Naive thymus-derived CD8-positive, alpha-beta T cell (primary cell): ENCODE measurements around the gene PCSK4. TPM values are rescaled to one million over a fixed set of nuclear protein-coding genes. Genes with fewer than 3 reads are reported as not detected.

Source experiments
- ATAC-seq, 2 donors: fragments of 150-1000 bp; cut with Tn5 transposase in 1 of 2; sonication (Bioruptor Pico), chemical (Tn5 transposase) in 1 of 2; 1 replicate in 1 of 2; 2 replicates in 1 of 2; pipeline ENCODE4 v1.10.0; 2021; ENCODE audit warnings: mild to moderate bottlenecking in 2 of 2, moderate library complexity in 2 of 2
- POLR2A ChIA-PET: fragments of 350-600 bp; sonication (Branson Sonifier 250); formaldehyde crosslinking; loops from one replicate; lab custom pipeline; 2021; ENCODE audit warnings: antibody characterized with exemption; lab: Charles Lee
- DNase-seq, 10 donors: peaks; one replicate each; pipeline versions ENCODE4 v3.0.0 to v3.0.0-alpha.2; 2020 to 2022
- H3K27ac Mint-ChIP-seq, 10 donors: one replicate each; pipeline ENCODE4 v1.8.0; 2020 to 2022; ENCODE audit warnings: mild to moderate bottlenecking in 10 of 10, mixed read lengths in 10 of 10, moderate library complexity in 4 of 10, inconsistent platforms in 1 of 10
- H3K27me3 Mint-ChIP-seq, 5 donors: one replicate each; pipeline ENCODE4 v1.8.0; 2021 to 2022; ENCODE audit warnings: mixed read lengths in 5 of 5
- H3K36me3 Mint-ChIP-seq, 3 donors: one replicate each; pipeline ENCODE4 v1.8.0; 2020 to 2022; ENCODE audit warnings: mixed read lengths in 3 of 3, mild to moderate bottlenecking in 2 of 3, inconsistent platforms in 1 of 3
- H3K4me1 Mint-ChIP-seq, 4 donors: one replicate each; pipeline ENCODE4 v1.8.0; 2021 to 2022; ENCODE audit warnings: mixed read lengths in 4 of 4
- H3K4me3 Mint-ChIP-seq, 10 donors: one replicate each; pipeline ENCODE4 v1.8.0; 2020 to 2022; ENCODE audit warnings: mild to moderate bottlenecking in 10 of 10, mixed read lengths in 10 of 10, moderate library complexity in 6 of 10, inconsistent platforms in 1 of 10
- H3K9me3 Mint-ChIP-seq, 9 donors: one replicate each; pipeline ENCODE4 v1.8.0; 2020 to 2022; ENCODE audit warnings: mixed read lengths in 9 of 9, mild to moderate bottlenecking in 3 of 9, inconsistent platforms in 1 of 9, moderate library complexity in 1 of 9
- polyA plus RNA-seq, 3 donors: library from polyadenylated mRNA; unstranded; fragments of 300-500 nt; fragmentation: Illumina TruSeq; gene quantifications; one replicate each; pipeline ENCODE4 v1.2.3, GENCODE V29; 2021
- total RNA-seq, 8 experiments: library from RNA in 2 of 8; stranded (reverse) in 2 of 8; gene quantifications; one replicate each; pipeline ENCODE4 v1.2.3 and lab custom pipeline; 2021 to 2026

PCSK4 gene
- total and polyA plus RNA-seq, 5 experiments from 2014 or later: 0.35 to 12.0 (median 1.3) TPM

DNA sequence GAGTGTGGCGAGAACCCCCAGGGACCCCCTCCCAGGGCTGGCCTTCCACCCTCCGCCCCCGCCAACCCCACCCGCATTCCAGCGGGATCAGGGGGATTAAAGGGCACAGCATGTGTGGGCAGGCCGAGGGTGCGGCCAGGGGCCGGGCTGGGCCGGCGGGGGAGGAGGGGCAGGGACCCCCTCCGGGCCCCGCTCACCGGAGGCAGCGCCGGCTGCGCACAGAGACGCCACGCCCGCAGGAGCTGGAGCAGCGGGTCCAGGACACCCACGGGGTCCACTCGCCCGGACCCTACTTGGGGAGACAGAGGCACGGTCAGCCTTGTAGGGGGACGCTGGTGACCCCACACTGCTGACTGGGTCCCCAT is 20.3 kb upstream of the PCSK4 start:
- Mint-ChIP-seq H3K27ac (no peak overlapping the region), H3K27me3 (peaks cover 0 to 14% (median 5%) of the 10 kb centered on the region in 5 donors), H3K4me3 (peak overlapping the region in 1 of 10 donors; percentile 36), H3K9me3 (no peaks in the 10 kb centered on the region), H3K36me3 (no peaks in the 10 kb centered on the region), H3K4me1 (peaks cover 11 to 35% (median 20%) of the 10 kb centered on the region in 4 donors)
- DNase-seq (no peak), ATAC-seq (no peak)
- POLR2A ChIA-PET: no interaction called here

DNA sequence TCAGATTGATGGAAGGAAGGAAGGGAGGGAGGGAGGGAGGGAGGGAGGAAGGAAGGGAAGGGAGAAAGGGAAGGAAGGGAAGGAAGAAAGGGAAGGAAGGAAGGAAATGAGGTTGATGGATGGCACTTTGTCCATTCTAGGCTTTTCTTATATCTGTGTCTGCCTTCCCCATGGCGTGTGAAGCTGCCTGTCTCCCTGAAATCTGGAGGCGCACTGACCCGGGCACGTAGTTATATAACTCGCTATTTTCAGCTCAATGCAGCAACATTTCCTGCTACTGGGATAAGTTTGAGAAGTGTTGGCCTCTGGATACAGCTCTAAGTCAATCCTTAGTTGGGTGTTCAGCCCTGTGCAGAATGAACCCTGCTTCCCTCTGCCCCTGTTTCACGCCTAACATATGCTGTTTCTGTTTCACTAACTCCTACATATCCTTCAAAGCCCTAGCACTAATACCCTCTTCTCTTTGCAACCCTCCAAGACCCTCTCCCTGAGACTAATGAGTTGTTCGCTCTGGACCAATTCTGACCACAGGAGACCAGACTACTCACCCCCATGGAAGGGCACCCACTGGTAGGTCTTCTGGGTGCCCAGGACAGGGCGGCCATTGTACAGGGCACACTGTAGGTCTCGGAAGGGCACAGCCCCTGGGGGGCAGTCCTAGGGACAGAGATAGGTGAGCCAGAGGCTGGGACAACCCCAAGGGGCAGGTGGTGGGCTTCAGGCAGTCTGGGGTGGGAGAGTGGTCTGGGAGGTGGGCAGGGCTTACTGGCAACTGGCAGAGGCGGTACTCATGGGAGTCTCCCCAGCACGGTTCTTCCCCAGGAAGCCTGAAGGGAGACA is 19.7 kb upstream of the PCSK4 start:
- peak overlapping the region in 4 of 10 donors; percentile 0 to 55 (median 31) for H3K4me3 Mint-ChIP-seq
- POLR2A ChIA-PET: no interaction called here
- H3K27ac Mint-ChIP-seq: peak overlapping the region in 3 of 10 donors; percentile 60 to 88 (median 65)

DNA sequence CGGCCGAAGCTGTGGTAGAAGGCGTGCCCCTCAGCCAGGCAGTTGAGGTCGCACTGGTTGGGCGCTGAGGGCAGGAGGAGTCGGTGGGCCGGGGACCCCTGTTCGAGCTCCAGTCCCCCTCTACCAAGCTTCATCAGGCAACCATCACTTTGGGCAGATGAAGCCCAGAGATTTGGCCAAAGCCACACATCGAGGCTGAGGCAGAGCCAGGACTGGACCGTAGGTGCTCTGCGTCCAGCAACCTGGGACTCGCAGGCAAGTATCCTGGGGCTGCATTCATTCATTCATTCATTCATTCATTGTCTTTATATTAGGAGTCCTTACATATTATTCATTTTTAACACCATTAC is 18.3 kb upstream of the PCSK4 start:
- H3K4me1 Mint-ChIP-seq: peaks cover 10 to 39% (median 22%) of the 10 kb centered on the region in 4 donors
- no peak for ATAC-seq
- H3K36me3 Mint-ChIP-seq: peaks cover 0 to 2% (median 0%) of the 10 kb centered on the region in 3 donors
- H3K27ac Mint-ChIP-seq: peak overlapping the region in 4 of 10 donors; percentile 29 to 79 (median 64)
- H3K4me3 Mint-ChIP-seq: peak overlapping the region in 9 of 10 donors; percentile 13 to 93 (median 56)
- POLR2A ChIA-PET: no interaction called here
- no peaks in the 10 kb centered on the region for H3K9me3 Mint-ChIP-seq
- DNase-seq: no peak
- H3K27me3 Mint-ChIP-seq: peaks cover 0 to 20% (median 2%) of the 10 kb centered on the region in 5 donors

More for the DNA sequence above, 19.7 kb upstream of the PCSK4 start:
- no peaks in the 10 kb centered on the region for H3K9me3 Mint-ChIP-seq
- no peak for ATAC-seq
- no peak for DNase-seq
- no peaks in the 10 kb centered on the region for H3K36me3 Mint-ChIP-seq
- H3K27me3 Mint-ChIP-seq: peaks cover 0 to 16% (median 7%) of the 10 kb centered on the region in 5 donors
- peaks cover 11 to 37% (median 20%) of the 10 kb centered on the region in 4 donors for H3K4me1 Mint-ChIP-seq

DNA sequence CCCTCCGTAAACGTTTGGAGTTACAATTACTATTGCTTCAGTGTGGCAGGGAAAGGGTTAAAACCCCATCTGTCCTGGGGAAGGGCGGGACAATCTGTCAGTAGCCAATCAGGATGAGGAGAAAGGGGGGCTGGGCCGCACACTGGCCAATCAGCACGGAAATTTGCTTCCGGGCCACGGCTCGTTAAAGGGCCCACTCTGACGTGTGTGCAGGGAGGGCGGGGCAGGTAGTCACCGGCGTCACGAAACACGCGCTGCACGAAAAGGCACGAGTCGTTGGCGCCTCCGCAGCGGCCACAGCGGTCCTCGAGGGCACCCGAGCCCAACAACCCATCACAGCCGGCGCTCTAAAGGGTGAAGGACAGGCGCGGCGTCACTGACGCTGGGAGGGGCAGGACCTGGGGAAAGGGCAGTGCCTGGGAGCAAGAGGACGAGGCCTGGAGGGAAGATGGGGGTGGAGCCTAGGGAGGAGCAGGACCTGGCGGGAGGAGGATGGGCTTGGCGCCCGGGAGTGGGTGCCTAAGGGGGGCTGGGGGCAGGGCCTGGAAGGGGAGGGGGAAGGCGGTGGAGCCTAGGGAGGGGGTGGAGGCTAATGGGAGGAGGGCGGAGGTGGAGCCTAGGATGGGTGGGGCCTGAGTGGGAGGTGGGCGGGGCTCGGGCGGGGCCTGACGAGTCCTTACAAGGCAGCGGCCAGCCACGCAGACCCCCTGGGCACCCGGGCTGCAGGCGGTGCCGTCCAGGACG is 17.8 kb upstream of the PCSK4 start:
- H3K9me3 Mint-ChIP-seq: no peaks in the 10 kb centered on the region
- peak; percentile 86 to 97 (median 94) for DNase-seq
- peaks cover 0 to 2% (median 0%) of the 10 kb centered on the region in 3 donors for H3K36me3 Mint-ChIP-seq
- peak overlapping the region; percentile 78 to 93 (median 88) for H3K4me3 Mint-ChIP-seq
- ATAC-seq: peak; percentile 90 to 95
- H3K27me3 Mint-ChIP-seq: peaks cover 0 to 20% (median 2%) of the 10 kb centered on the region in 5 donors
- peaks cover 11 to 44% (median 23%) of the 10 kb centered on the region in 4 donors for H3K4me1 Mint-ChIP-seq
- POLR2A ChIA-PET: no interaction called here
- H3K27ac Mint-ChIP-seq: peak overlapping the region; percentile 77 to 97 (median 95)

DNA sequence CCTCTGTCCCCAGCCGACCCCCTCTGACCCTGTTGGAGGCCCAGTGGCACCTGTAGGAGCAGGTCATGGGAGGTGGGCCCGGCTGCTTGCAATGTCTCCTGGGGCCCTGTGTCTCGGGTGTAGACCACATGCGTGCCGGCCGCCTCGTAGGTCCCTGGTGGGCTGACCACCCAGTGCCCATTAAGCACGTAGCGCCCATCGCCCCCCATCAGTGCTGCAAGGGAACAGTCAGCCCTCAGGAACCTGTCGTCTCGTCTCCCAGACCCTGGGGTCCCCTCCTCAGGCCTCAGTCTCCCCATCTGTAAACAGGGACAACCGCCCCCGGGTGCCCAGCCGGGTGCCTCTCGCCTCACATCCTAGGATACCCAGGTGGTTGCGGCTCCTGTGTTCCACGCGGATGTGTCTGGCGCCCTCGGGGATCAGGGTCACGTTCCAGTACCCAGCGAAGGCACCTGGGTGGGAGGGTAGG is 17.1 kb upstream of the PCSK4 start:
- H3K36me3 Mint-ChIP-seq: peaks cover 0 to 2% (median 0%) of the 10 kb centered on the region in 3 donors
- ATAC-seq (no peak), DNase-seq (no peak)
- H3K9me3 Mint-ChIP-seq: no peaks in the 10 kb centered on the region
- POLR2A ChIA-PET: no interaction called here
- peaks cover 0 to 20% (median 2%) of the 10 kb centered on the region in 5 donors for H3K27me3 Mint-ChIP-seq
- H3K27ac Mint-ChIP-seq: peak overlapping the region in 9 of 10 donors; percentile 77 to 97 (median 96)
- peak overlapping the region in 6 of 10 donors; percentile 6 to 91 (median 86) for H3K4me3 Mint-ChIP-seq
- peaks cover 11 to 39% (median 21%) of the 10 kb centered on the region in 4 donors for H3K4me1 Mint-ChIP-seq

DNA sequence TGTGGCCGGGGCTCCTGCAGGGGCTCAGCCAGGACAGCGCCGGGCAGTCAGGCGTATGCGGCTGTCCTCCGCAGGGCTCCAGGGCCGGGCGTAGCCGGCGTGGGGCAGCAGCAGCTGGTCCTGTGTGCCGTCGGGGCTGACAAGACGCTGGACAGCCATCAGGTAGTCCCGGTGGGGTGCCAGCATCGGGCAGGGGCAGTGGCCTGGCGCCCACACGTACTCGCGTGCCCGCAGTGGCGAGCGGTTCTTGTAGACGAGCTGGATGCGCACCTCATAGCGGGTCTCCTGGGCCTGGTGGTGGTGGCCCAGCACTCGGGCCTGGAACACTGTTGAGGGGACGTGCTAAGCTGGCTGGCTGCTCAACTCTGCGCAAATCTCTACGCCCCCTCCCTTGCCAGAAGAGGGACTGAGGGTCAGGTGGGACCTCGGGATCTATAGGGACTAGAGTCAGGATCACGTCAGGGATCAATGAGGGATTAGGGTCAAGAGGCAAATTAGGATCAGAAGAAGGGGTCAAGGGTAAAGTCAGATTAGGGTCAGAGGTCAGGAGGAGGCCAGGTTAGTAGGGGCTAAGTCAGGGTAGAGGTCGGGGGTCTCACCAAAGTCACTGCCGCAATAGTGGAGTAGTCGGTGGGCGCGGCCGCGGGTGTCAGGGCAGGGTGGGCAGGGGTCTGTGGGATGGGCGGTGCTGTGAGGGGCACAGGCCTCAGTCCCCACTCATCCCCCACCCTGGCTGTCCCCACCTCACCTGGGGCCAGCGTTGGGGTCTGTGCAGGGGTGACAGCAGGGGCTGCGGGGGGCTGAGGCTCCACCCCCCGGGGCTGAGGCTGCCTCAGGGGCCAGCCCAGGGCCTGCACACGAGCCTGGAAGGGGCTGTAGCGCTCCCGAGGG is 16.1 kb upstream of the PCSK4 start:
- H3K27ac Mint-ChIP-seq: peak overlapping the region in 6 of 10 donors; percentile 30 to 94 (median 68)
- peaks cover 0 to 20% (median 2%) of the 10 kb centered on the region in 5 donors for H3K27me3 Mint-ChIP-seq
- ATAC-seq: no peak
- no peak for DNase-seq
- POLR2A ChIA-PET: interaction anchor here (0.9 kb wide), 1 partner anchor 15 kb away, joined by 3 read pairs; the partner anchor contains the start of gene REEP6
- peaks cover 11 to 36% (median 20%) of the 10 kb centered on the region in 4 donors for H3K4me1 Mint-ChIP-seq
- H3K36me3 Mint-ChIP-seq: peaks cover 0 to 2% (median 0%) of the 10 kb centered on the region in 3 donors
- peak overlapping the region in 3 of 10 donors; percentile 34 to 45 (median 42) for H3K4me3 Mint-ChIP-seq
- H3K9me3 Mint-ChIP-seq: no peaks in the 10 kb centered on the region

DNA sequence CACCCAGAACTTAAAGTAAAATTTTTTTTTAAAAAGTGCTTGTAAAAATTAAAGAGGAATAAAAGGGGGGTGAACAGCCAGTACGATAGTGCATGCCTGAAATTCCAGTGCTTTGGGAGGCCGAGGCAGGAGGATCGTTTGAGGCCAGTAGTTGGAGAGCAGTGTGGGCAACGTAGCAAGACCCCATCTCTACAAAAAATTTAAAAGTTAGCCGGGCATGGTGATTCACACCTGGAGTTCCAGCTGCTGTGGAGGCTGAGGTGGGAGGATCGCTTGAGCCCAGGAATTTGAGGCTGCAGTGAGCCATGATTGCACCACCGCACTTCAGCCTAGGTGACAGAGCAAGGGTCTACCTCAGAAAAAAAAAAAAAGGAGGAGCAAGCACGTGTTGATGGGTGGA is 14.9 kb upstream of the PCSK4 start:
- no peak overlapping the region for H3K27ac Mint-ChIP-seq

DNA sequence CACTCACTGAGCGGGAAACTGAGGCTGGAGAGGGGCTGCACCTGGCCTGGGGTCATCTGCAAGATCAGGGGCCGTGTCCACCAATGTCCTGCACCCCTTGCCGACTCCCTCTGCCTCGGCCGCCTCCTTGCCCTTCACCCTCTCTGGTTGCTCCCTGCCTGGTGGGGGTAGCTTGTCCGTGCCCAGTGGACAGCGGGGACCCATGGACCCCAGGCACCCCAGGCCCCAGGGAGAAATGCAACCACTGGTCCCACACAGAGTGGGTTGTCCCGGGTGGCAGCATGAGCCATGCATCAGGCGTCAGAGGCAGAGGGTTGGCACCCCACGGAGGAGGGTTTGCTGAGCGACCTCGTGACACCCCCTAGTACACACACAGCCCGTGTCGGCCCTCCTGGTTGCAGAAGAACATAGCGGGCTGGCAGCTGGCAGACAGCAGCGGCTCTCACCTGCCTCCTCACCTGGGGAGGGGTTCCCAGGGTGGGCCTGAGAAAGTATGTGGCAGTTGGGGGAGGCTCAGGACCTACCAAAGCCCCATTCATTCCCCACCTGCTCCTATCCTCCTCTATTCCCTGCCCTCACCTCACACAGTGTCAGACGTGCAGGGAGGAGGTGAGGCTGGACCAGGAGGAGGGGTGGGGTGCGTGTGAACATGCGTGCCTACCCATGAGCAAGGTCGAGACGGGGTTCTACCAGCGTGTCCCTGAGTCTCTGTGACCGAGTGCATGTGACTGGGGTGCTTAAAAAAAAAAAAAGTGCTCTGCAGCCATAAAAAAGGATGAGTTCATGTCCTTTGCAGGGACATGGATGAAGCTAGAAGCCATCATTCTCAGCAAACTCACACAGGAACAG is 14.0 kb upstream of the PCSK4 start:
- DNase-seq: no peak
- POLR2A ChIA-PET: interaction anchor here (0.6 kb wide), 1 partner anchor 419 kb away, joined by 4 read pairs; no protein-coding TSS in a partner anchor
- ATAC-seq: no peak
- Mint-ChIP-seq H3K36me3 (peaks cover 0 to 2% (median 0%) of the 10 kb centered on the region in 3 donors), H3K4me3 (no peak overlapping the region), H3K9me3 (no peaks in the 10 kb centered on the region), H3K27me3 (peaks cover 0 to 18% (median 2%) of the 10 kb centered on the region in 5 donors), H3K4me1 (peaks cover 7 to 26% (median 12%) of the 10 kb centered on the region in 4 donors), H3K27ac (peak overlapping the region in 1 of 10 donors; percentile 43)

More for the DNA sequence above, 14.9 kb upstream of the PCSK4 start:
- POLR2A ChIA-PET: no interaction called here
- Mint-ChIP-seq H3K36me3 (peaks cover 0 to 2% (median 0%) of the 10 kb centered on the region in 3 donors), H3K4me1 (peaks cover 10 to 30% (median 16%) of the 10 kb centered on the region in 4 donors), H3K27me3 (peaks cover 0 to 19% (median 2%) of the 10 kb centered on the region in 5 donors), H3K9me3 (no peaks in the 10 kb centered on the region), H3K4me3 (no peak overlapping the region)
- no peak for ATAC-seq
- DNase-seq: no peak

DNA sequence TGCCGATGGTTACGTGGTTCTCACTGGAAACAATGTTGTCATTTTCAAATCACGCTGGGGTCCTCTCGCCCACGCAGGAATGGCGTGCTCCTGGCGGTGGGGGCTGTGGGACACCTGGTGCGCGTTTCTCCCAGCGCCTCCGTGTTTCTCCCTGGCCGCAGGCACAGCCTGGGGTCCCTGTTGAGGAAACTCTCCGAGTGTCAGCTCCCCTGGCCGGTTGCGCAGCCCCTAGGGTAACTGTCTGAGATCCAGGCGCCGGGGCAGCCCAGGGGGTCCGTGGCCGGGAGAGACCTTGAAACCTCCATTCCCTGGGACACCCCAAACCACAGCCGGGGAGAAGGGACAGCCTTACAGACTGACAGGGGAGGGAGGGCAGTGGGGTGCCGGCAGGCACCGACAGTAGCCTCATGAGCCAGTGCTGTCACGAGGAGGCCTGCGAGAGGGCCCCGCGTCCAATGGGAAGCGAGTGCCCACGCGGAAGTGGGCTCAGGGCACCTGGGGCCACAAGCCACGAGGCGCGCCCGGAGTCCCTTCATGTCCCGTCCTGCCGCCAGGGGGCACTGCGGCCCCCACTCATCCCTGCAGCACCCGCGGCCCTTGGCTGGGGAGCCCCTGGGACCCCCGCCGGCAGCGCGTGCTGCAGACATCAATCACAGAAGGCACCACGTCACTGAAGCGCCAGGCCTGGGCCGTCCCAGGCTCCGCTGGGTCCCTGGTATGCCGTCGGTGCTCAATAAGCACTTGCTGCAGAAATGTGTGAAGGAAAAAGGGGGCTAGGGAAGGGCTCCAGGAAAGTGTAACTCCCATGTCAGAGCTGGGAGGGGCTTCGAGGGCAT is 13.2 kb upstream of the PCSK4 start:
- Mint-ChIP-seq H3K9me3 (no peaks in the 10 kb centered on the region), H3K27ac (peak overlapping the region in 3 of 10 donors; percentile 22 to 75 (median 27)), H3K27me3 (peaks cover 0 to 18% (median 2%) of the 10 kb centered on the region in 5 donors), H3K4me1 (peaks cover 7 to 22% (median 11%) of the 10 kb centered on the region in 4 donors), H3K36me3 (peaks cover 0 to 2% (median 0%) of the 10 kb centered on the region in 3 donors), H3K4me3 (peak overlapping the region in 4 of 10 donors; percentile 4 to 66 (median 27))
- ATAC-seq: peak in 1 of 2 donors; percentile 41
- DNase-seq: peak in 9 of 10 donors; percentile 29 to 65 (median 61)
- POLR2A ChIA-PET: interaction anchor here (0.7 kb wide), 1 partner anchor 14 kb away, joined by 3 read pairs; no protein-coding TSS in a partner anchor

DNA sequence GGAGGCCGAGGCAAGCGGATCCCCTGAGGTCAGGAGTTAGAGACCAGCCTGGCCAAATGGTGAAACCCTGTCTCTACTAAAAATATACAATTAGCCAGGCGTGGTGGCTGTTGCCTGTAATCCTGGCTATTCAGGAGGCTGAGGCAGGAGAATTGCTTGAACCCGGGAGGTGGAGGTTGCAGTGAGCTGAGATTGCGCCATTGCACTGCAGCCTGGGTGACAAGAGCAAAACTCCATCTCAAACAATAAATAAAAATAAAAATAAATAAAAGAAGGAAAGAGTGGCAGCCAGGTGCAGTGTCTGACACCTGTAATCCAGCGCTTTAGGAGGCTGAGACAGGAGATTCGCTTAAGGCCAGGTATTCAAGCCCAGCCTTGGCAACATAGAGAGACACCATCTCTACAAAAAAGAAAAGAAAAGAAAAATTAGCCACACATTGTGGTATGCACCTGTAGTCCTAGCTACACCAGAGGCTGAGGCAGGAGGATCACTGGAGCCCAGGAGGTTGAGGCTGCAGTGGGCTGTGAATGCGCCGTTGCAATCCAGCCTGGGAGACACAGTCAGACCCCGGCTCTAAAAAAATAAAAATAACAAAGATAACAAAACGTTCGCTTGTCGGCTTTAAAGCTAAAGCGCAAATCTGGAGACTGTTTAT is 12.4 kb upstream of the PCSK4 start:
- peaks cover 0 to 2% (median 0%) of the 10 kb centered on the region in 3 donors for H3K36me3 Mint-ChIP-seq
- H3K4me1 Mint-ChIP-seq: peaks cover 4 to 17% (median 6%) of the 10 kb centered on the region in 4 donors
- DNase-seq (no peak), ATAC-seq (no peak)
- peaks cover 0 to 14% (median 2%) of the 10 kb centered on the region in 5 donors for H3K27me3 Mint-ChIP-seq
- no peaks in the 10 kb centered on the region for H3K9me3 Mint-ChIP-seq
- no peak overlapping the region for H3K27ac Mint-ChIP-seq
- H3K4me3 Mint-ChIP-seq: peak overlapping the region in 4 of 10 donors; percentile 7 to 46 (median 32)
- POLR2A ChIA-PET: interaction anchor here (0.7 kb wide), 1 partner anchor 13 kb away, joined by 3 read pairs; no protein-coding TSS in a partner anchor
